ENCODE measurements around the gene TYW5.

GRCh38 chr2:199994896-199995295, 39.6 kb upstream of the TYW5 start:
- TF ChIP-seq POLR2A (IDR thresholded peaks at IDR 0.05) (no peak), CTCF (IDR thresholded peaks at IDR 0.05) (no peak)

Measured in esophagus squamous epithelium (tissue), 4 donors.